Uterus (tissue), 2 donors: ENCODE measurements around the gene RBMS1.

ENCODE experiments used
- CTCF ChIP-seq, 4 experiments: fragments of 200-600 bp in 2 of 4; fragments of 450-650 bp in 2 of 4; sonication (generic) in 2 of 4; IDR thresholded peaks; one replicate each; pipeline ENCODE4 v1.5.1; 2016 to 2019; ENCODE audit warnings: antibody characterized with exemption in 4 of 4, mild to moderate bottlenecking in 2 of 4, moderate library complexity in 1 of 4
- POLR2A ChIP-seq, 2 donors: fragments of 450-650 bp; IDR thresholded peaks; one replicate each; pipeline ENCODE4 v1.6.1; 2016; ENCODE audit warnings: antibody characterized with exemption in 2 of 2, mild to moderate bottlenecking in 1 of 2, moderate library complexity in 1 of 2

GRCh38 chr2:160411167-160411566 is 82.4 kb downstream of the RBMS1 start:
- TF ChIP-seq CTCF (IDR thresholded peaks at IDR 0.05) (no peak), POLR2A (IDR thresholded peaks at IDR 0.05) (no peak)
